Activated CD4-positive, alpha-beta memory T cell treated with anti-CD3 and anti-CD28 coated beads for 36 hours (primary cell): ENCODE results near the gene RIC3. TPM values are rescaled to one million over a fixed set of nuclear protein-coding genes. Genes with fewer than 3 reads are reported as not detected.

ENCODE experiments used
- CTCF ChIA-PET: fragments of 350-600 bp; sonication (Branson Sonifier 250); formaldehyde crosslinking; loops from one replicate; lab custom pipeline; 2021; ENCODE audit warnings: antibody characterized with exemption, inconsistent platforms; lab: Charles Lee
- POLR2A ChIA-PET: fragments of 350-600 bp; sonication (Branson Sonifier 250); formaldehyde crosslinking; loops from one replicate; lab custom pipeline; 2021; ENCODE audit warnings: antibody characterized with exemption; lab: Charles Lee
- DNase-seq: peaks from one replicate; pipeline ENCODE4 v3.0.0-alpha.2; 2020
- H3K27ac Mint-ChIP-seq: one replicate; pipeline ENCODE4 v1.8.0; 2021; ENCODE audit warnings: mixed read lengths
- H3K27me3 Mint-ChIP-seq: one replicate; pipeline ENCODE4 v1.8.0; 2021; ENCODE audit warnings: mixed read lengths
- H3K36me3 Mint-ChIP-seq: one replicate; pipeline ENCODE4 v1.8.0; 2021; ENCODE audit warnings: mixed read lengths
- H3K4me1 Mint-ChIP-seq: one replicate; pipeline ENCODE4 v1.8.0; 2021; ENCODE audit warnings: low read depth, mixed read lengths
- H3K4me3 Mint-ChIP-seq: one replicate; pipeline ENCODE4 v1.8.0; 2021; ENCODE audit warnings: mild to moderate bottlenecking, mixed read lengths
- H3K9me3 Mint-ChIP-seq: one replicate; pipeline ENCODE4 v1.8.0; 2021; ENCODE audit warnings: mixed read lengths
- intact Hi-C: fragments of 100-400 bp; cut with micrococcal nuclease; formaldehyde crosslinking; loops from one replicate; pipeline ENCODE4 v1.15.1; 2023
- total RNA-seq, 2 experiments: library from RNA; stranded (reverse); gene quantifications; one replicate each; pipeline ENCODE4 v1.2.3, GENCODE V29; 2021

The RIC3 gene
- total RNA-seq, 2 experiments from 2014 or later: 5.0 to 5.6 TPM

GRCh38 chr11:8111636-8112035, 57.2 kb downstream of the RIC3 start:
- Mint-ChIP-seq H3K27ac (no peak overlapping the region), H3K36me3 (peaks cover 14% of the 10 kb centered on the region), H3K9me3 (peaks cover 21% of the 10 kb centered on the region), H3K27me3 (no peaks in the 10 kb centered on the region), H3K4me3 (no peak overlapping the region), H3K4me1 (no peaks in the 10 kb centered on the region)
- intact Hi-C loops: no loop called here
- no peak for DNase-seq
- ChIA-PET POLR2A (no interaction called here), CTCF (interaction anchor here (3.4 kb wide), 1 partner anchor 12 kb away, joined by 18 read pairs; no protein-coding TSS in a partner anchor)

GRCh38 chr11:8110396-8110795, 58.4 kb downstream of the RIC3 start:
- CTCF ChIA-PET: interaction anchor here (1.2 to 3.4 kb wide), 3 partner anchors 11 to 218 kb away, joined by 3 to 18 read pairs (median 6); no protein-coding TSS in a partner anchor

GRCh38 chr11:8109675-8110074, 59.1 kb downstream of the RIC3 start:
- Mint-ChIP-seq H3K27ac (no peak overlapping the region), H3K36me3 (peaks cover 5% of the 10 kb centered on the region)

More at GRCh38 chr11:8110396-8110795, 58.4 kb downstream of the RIC3 start:
- intact Hi-C loops: no loop called here
- Mint-ChIP-seq H3K9me3 (peaks cover 13% of the 10 kb centered on the region), H3K4me3 (no peak overlapping the region), H3K27ac (no peak overlapping the region), H3K36me3 (peaks cover 9% of the 10 kb centered on the region), H3K4me1 (no peaks in the 10 kb centered on the region), H3K27me3 (no peaks in the 10 kb centered on the region)
- POLR2A ChIA-PET: no interaction called here
- DNase-seq: no peak

DNA sequence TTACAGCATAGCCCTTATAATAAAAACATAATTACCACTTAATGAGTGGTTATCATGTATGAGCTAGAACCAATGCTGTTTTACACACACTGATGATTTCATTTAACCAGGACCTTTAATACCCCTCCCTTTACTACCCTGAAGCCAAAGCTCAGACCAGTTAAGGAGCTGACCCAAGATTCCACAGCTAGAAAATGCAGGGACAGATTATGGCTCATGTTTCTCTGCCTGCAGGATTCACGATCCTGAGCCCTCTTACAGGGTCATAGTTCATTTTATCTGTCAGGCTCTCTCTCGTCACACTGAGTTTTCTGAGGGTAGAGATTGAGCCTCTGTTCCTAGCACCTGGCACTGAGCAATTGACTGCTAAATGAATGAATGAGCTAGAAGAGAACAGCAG, 60.4 kb downstream of the RIC3 start:
- no peaks in the 10 kb centered on the region for H3K9me3 Mint-ChIP-seq
- no peaks in the 10 kb centered on the region for H3K36me3 Mint-ChIP-seq
- intact Hi-C loops: no loop called here
- DNase-seq: no peak
- CTCF ChIA-PET: interaction anchor here (0.6 to 3.3 kb wide), 2 partner anchors 10 to 841 kb away, joined by 3 to 24 read pairs; no protein-coding TSS in a partner anchor
- H3K4me1 Mint-ChIP-seq: no peaks in the 10 kb centered on the region
- no peak overlapping the region for H3K27ac Mint-ChIP-seq
- no peaks in the 10 kb centered on the region for H3K27me3 Mint-ChIP-seq
- POLR2A ChIA-PET: no interaction called here
- no peak overlapping the region for H3K4me3 Mint-ChIP-seq

More at GRCh38 chr11:8109675-8110074, 59.1 kb downstream of the RIC3 start:
- Mint-ChIP-seq H3K4me3 (no peak overlapping the region), H3K9me3 (peaks cover 8% of the 10 kb centered on the region), H3K27me3 (no peaks in the 10 kb centered on the region), H3K4me1 (no peaks in the 10 kb centered on the region)
- DNase-seq: no peak
- ChIA-PET POLR2A (no interaction called here), CTCF (interaction anchor here (1.2 to 3.3 kb wide), 3 partner anchors 11 to 217 kb away, joined by 3 to 24 read pairs (median 6); no protein-coding TSS in a partner anchor)
- intact Hi-C loops: no loop called here

DNA sequence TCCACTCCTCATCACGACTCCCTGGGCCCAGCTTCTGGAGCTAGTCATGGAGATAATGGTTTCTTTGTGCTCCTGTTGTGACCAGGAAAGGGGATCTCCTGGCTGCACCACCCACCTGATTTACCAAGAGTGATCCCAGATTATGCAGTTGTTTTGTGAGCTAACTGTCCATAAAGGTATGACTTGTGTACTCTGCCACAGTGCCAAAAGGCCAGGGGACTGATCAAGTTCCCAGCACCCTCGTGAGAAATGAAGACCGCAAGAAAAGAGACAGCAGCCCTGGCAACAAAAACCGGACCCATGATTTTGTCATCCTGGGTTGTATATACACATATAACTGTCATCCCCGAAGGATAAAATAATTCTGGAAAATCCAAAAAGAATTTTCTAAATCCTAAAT, 61.2 kb downstream of the RIC3 start:
- Mint-ChIP-seq H3K9me3 (no peaks in the 10 kb centered on the region), H3K4me1 (no peaks in the 10 kb centered on the region), H3K36me3 (no peaks in the 10 kb centered on the region), H3K27me3 (no peaks in the 10 kb centered on the region), H3K27ac (no peak overlapping the region), H3K4me3 (no peak overlapping the region)
- CTCF ChIA-PET: interaction anchor here (0.9 to 3.3 kb wide), 2 partner anchors 9 to 75 kb away, joined by 3 to 24 read pairs; no protein-coding TSS in a partner anchor
- POLR2A ChIA-PET: no interaction called here
- DNase-seq: no peak
- intact Hi-C loops: no loop called here

DNA sequence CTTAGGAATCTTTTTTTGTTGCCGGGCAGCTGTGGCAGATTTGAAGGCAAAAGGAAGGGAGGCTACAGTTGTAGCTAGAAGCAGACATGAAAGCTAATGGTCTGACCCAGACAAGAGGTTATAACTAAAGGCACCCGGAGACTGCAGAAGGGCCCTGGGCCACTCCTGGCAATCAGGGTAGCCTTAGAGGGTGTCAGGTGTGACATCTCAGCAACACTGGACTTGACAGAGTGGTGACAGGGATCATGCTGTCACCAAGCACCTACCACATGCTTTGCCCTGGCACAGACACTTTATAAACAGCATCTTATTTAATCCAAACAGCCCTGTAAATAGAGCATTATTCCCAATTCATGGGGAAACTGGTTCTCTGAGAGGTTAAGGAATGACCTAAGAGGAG, 62.1 kb downstream of the RIC3 start:
- Mint-ChIP-seq H3K9me3 (no peaks in the 10 kb centered on the region), H3K27ac (no peak overlapping the region), H3K36me3 (no peaks in the 10 kb centered on the region), H3K27me3 (no peaks in the 10 kb centered on the region), H3K4me1 (no peaks in the 10 kb centered on the region), H3K4me3 (no peak overlapping the region)
- intact Hi-C loops: no loop called here
- ChIA-PET CTCF (interaction anchor here (3.3 kb wide), 1 partner anchor 8 kb away, joined by 24 read pairs; no protein-coding TSS in a partner anchor), POLR2A (no interaction called here)
- no peak for DNase-seq

GRCh38 chr11:8105666-8106065, 63.2 kb downstream of the RIC3 start:
- H3K27ac Mint-ChIP-seq: no peak overlapping the region
- H3K9me3 Mint-ChIP-seq: no peaks in the 10 kb centered on the region
- H3K4me3 Mint-ChIP-seq: no peak overlapping the region
- no peaks in the 10 kb centered on the region for H3K36me3 Mint-ChIP-seq
- CTCF ChIA-PET: interaction anchor here (0.6 to 9.1 kb wide), 4 partner anchors 9 to 276 kb away, joined by 3 to 105 read pairs (median 11); no protein-coding TSS in a partner anchor
- DNase-seq: no peak
- POLR2A ChIA-PET: no interaction called here
- H3K4me1 Mint-ChIP-seq: no peaks in the 10 kb centered on the region
- no peaks in the 10 kb centered on the region for H3K27me3 Mint-ChIP-seq
- intact Hi-C loops: no loop called here

GRCh38 chr11:8105133-8105532, 63.7 kb downstream of the RIC3 start:
- Mint-ChIP-seq H3K4me1 (no peaks in the 10 kb centered on the region), H3K4me3 (no peak overlapping the region), H3K9me3 (no peaks in the 10 kb centered on the region), H3K27ac (no peak overlapping the region), H3K36me3 (no peaks in the 10 kb centered on the region), H3K27me3 (no peaks in the 10 kb centered on the region)
- intact Hi-C loops: no loop called here
- CTCF ChIA-PET: interaction anchor here (0.6 to 9.1 kb wide), 4 partner anchors 8 to 276 kb away, joined by 3 to 105 read pairs (median 11); no protein-coding TSS in a partner anchor
- POLR2A ChIA-PET: no interaction called here
- no peak for DNase-seq

GRCh38 chr11:8103909-8104308, 64.9 kb downstream of the RIC3 start:
- no peak overlapping the region for H3K4me3 Mint-ChIP-seq

DNA sequence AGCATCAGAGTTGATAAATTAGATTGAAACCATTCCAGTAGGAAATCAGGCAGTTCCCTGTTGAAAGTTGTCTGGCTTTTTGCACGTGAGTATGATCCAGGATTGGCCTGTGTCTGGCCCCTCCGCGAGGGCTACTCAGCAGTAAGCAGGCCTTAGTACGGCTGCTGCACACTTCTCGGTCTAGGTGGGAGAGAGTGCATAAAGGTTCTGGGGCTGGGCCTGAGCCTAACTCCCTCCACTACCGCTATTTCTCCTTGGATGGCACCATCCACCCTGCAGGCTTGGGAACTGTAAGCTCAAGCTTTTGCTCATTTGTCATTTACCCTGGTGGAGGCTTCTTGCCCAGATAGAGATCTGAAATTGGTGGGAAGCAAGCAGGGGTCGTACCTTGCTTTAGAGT, 65.9 kb downstream of the RIC3 start:
- H3K9me3 Mint-ChIP-seq: no peaks in the 10 kb centered on the region
- H3K4me1 Mint-ChIP-seq: no peaks in the 10 kb centered on the region
- DNase-seq: no peak
- POLR2A ChIA-PET: no interaction called here
- no peak overlapping the region for H3K27ac Mint-ChIP-seq
- H3K4me3 Mint-ChIP-seq: no peak overlapping the region
- H3K36me3 Mint-ChIP-seq: no peaks in the 10 kb centered on the region
- CTCF ChIA-PET: interaction anchor here (4.6 to 17.8 kb wide), 3 partner anchors 13 to 95 kb away, joined by 18 to 437 read pairs (median 105); no protein-coding TSS in a partner anchor
- intact Hi-C loops: no loop called here
- no peaks in the 10 kb centered on the region for H3K27me3 Mint-ChIP-seq

More at GRCh38 chr11:8103909-8104308, 64.9 kb downstream of the RIC3 start:
- no peaks in the 10 kb centered on the region for H3K4me1 Mint-ChIP-seq
- no peaks in the 10 kb centered on the region for H3K27me3 Mint-ChIP-seq
- intact Hi-C loops: no loop called here
- no peak for DNase-seq
- ChIA-PET POLR2A (no interaction called here), CTCF (interaction anchor here (4.6 to 17.8 kb wide), 3 partner anchors 14 to 96 kb away, joined by 18 to 437 read pairs (median 105); no protein-coding TSS in a partner anchor)
- H3K9me3 Mint-ChIP-seq: no peaks in the 10 kb centered on the region
- H3K36me3 Mint-ChIP-seq: no peaks in the 10 kb centered on the region
- H3K27ac Mint-ChIP-seq: no peak overlapping the region

GRCh38 chr11:8102296-8102915, 66.4 kb downstream of the RIC3 start:
- DNase-seq: no peak
- no peaks in the 10 kb centered on the region for H3K27me3 Mint-ChIP-seq
- H3K4me1 Mint-ChIP-seq: no peaks in the 10 kb centered on the region
- no peak overlapping the region for H3K27ac Mint-ChIP-seq
- ChIA-PET POLR2A (no interaction called here), CTCF (interaction anchor here (4.6 to 17.8 kb wide), 3 partner anchors 12 to 95 kb away, joined by 18 to 437 read pairs (median 105); no protein-coding TSS in a partner anchor)
- no peaks in the 10 kb centered on the region for H3K36me3 Mint-ChIP-seq
- no peaks in the 10 kb centered on the region for H3K9me3 Mint-ChIP-seq
- intact Hi-C loops: no loop called here
- H3K4me3 Mint-ChIP-seq: no peak overlapping the region

DNA sequence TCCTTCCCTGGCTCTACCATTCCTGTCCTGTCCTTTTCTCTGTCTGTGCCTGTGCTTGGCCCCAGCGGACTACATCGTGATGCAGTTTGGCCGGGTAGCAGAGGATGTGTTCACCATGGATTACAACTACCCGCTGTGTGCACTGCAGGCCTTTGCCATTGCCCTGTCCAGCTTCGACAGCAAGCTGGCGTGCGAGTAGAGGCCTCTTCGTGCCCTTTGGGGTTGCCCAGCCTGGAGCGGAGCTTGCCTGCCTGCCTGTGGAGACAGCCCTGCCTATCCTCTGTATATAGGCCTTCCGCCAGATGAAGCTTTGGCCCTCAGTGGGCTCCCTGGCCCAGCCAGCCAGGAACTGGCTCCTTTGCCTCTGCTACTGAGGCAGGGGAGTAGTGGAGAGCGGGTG, 67.4 kb downstream of the RIC3 start:
- POLR2A ChIA-PET: no interaction called here
- intact Hi-C loops: no loop called here
- no peaks in the 10 kb centered on the region for H3K9me3 Mint-ChIP-seq
- no peaks in the 10 kb centered on the region for H3K4me1 Mint-ChIP-seq
- no peaks in the 10 kb centered on the region for H3K36me3 Mint-ChIP-seq
- no peaks in the 10 kb centered on the region for H3K27me3 Mint-ChIP-seq
- H3K27ac Mint-ChIP-seq: no peak overlapping the region
- DNase-seq: no peak
- CTCF ChIA-PET: interaction anchor here (1.1 to 17.8 kb wide), 5 partner anchors 11 to 223 kb away, joined by 4 to 437 read pairs (median 105); no protein-coding TSS in a partner anchor
- H3K4me3 Mint-ChIP-seq: no peak overlapping the region
